KOPT-K1 (cell line): ENCODE results near the gene PAQR9.

Experiments
- H3K27ac ChIP-seq: fragments of 200-600 bp; sonication (generic); 2 replicates; pipeline ENCODE4 v1.5.1; 2016; ENCODE audit warnings: antibody characterized with exemption, mild to moderate bottlenecking, low read depth, low read length; ENCODE audit not compliant: poor library complexity, severe bottlenecking
- H3K36me3 ChIP-seq: fragments of 200-600 bp; sonication (generic); 2 replicates; pipeline ENCODE4 v1.5.1; 2017; ENCODE audit warnings: antibody characterized with exemption, mild to moderate bottlenecking, low read length, moderate library complexity; ENCODE audit not compliant: insufficient read depth
- H3K9me3 ChIP-seq: fragments of 200-600 bp; sonication (generic); 2 replicates; pipeline ENCODE4 v1.5.1; 2017; ENCODE audit warnings: antibody characterized with exemption, low read length, mild to moderate bottlenecking; ENCODE audit not compliant: insufficient read depth, poor library complexity, severe bottlenecking

PAQR9 gene

GRCh38 chr3:142968319-142969025 is 5.0 kb upstream of the PAQR9 start:
- H3K9me3 ChIP-seq = peaks cover 9% of the 10 kb centered on the region
- H3K27ac ChIP-seq = no peak overlapping the region
- H3K36me3 ChIP-seq = no peaks in the 10 kb centered on the region

GRCh38 chr3:142966808-142967207 is 3.3 kb upstream of the PAQR9 start:
- no peaks in the 10 kb centered on the region for H3K36me3 ChIP-seq
- H3K9me3 ChIP-seq = peaks cover 18% of the 10 kb centered on the region
- H3K27ac ChIP-seq = no peak overlapping the region

GRCh38 chr3:142965581-142965980 is 2.1 kb upstream of the PAQR9 start:
- H3K36me3 ChIP-seq = no peaks in the 10 kb centered on the region
- H3K27ac ChIP-seq = no peak overlapping the region
- peaks cover 18% of the 10 kb centered on the region for H3K9me3 ChIP-seq

GRCh38 chr3:142963234-142963515 is 299 bp downstream of the PAQR9 start:
- no peaks in the 10 kb centered on the region for H3K36me3 ChIP-seq
- peaks cover 18% of the 10 kb centered on the region for H3K9me3 ChIP-seq
- H3K27ac ChIP-seq = no peak overlapping the region

GRCh38 chr3:142962520-142963233 is 797 bp downstream of the PAQR9 start:
- Histone ChIP-seq H3K36me3 (no peaks in the 10 kb centered on the region), H3K9me3 (peaks cover 18% of the 10 kb centered on the region), H3K27ac (no peak overlapping the region)

- no peak overlapping the region for H3K27ac ChIP-seq
- H3K9me3 ChIP-seq = peaks cover 18% of the 10 kb centered on the region
- H3K36me3 ChIP-seq = no peaks in the 10 kb centered on the region
Observed at GRCh38 chr3:142962175-142962519, 1.3 kb downstream of the PAQR9 start.

- Histone ChIP-seq H3K9me3 (peaks cover 18% of the 10 kb centered on the region), H3K27ac (no peak overlapping the region), H3K36me3 (no peaks in the 10 kb centered on the region)
Observed at GRCh38 chr3:142961539-142961938, 1.9 kb downstream of the PAQR9 start.

GRCh38 chr3:142960322-142960850 is 3.1 kb downstream of the PAQR9 start:
- Histone ChIP-seq H3K27ac (no peak overlapping the region), H3K36me3 (no peaks in the 10 kb centered on the region), H3K9me3 (peaks cover 18% of the 10 kb centered on the region)

GRCh38 chr3:142958707-142959106 is 4.8 kb downstream of the PAQR9 start:
- Histone ChIP-seq H3K9me3 (peaks cover 12% of the 10 kb centered on the region), H3K36me3 (no peaks in the 10 kb centered on the region), H3K27ac (no peak overlapping the region)

GRCh38 chr3:142953443-142953842 is 10.0 kb downstream of the PAQR9 start:
- H3K9me3 ChIP-seq = no peaks in the 10 kb centered on the region
- no peaks in the 10 kb centered on the region for H3K36me3 ChIP-seq
- H3K27ac ChIP-seq = no peak overlapping the region

- H3K36me3 ChIP-seq = no peaks in the 10 kb centered on the region
- no peaks in the 10 kb centered on the region for H3K9me3 ChIP-seq
- H3K27ac ChIP-seq = no peak overlapping the region
Observed at GRCh38 chr3:142952272-142953193, 10.9 kb downstream of the PAQR9 start.

GRCh38 chr3:142951794-142952193 is 11.7 kb downstream of the PAQR9 start:
- Histone ChIP-seq H3K27ac (no peak overlapping the region), H3K36me3 (no peaks in the 10 kb centered on the region), H3K9me3 (no peaks in the 10 kb centered on the region)

GRCh38 chr3:142950972-142951371 is 12.5 kb downstream of the PAQR9 start:
- Histone ChIP-seq H3K27ac (no peak overlapping the region), H3K36me3 (no peaks in the 10 kb centered on the region), H3K9me3 (no peaks in the 10 kb centered on the region)

- Histone ChIP-seq H3K36me3 (no peaks in the 10 kb centered on the region), H3K9me3 (no peaks in the 10 kb centered on the region), H3K27ac (no peak overlapping the region)
Observed at GRCh38 chr3:142947799-142948575, 15.5 kb downstream of the PAQR9 start.
